SJSA1 (cell line): ENCODE data around the gene NOTCH3. TPM values are rescaled to one million over a fixed set of nuclear protein-coding genes. Genes with fewer than 3 reads are reported as not detected.

Source experiments
- DNase-seq, 2 experiments: peaks; one replicate each; pipeline ENCODE4 v3.0.0-alpha.2; 2015 to 2020; ENCODE audit warnings: low spot score in 2 of 2, low read depth in 1 of 2
- H3K27ac ChIP-seq: fragments of 250-450 bp; sonication (Bioruptor Pico); 2 replicates; pipeline ENCODE4 v1.5.1; 2020; ENCODE audit warnings: mild to moderate bottlenecking, moderate library complexity
- H3K27me3 ChIP-seq: fragments of 250-450 bp; sonication (Bioruptor Pico); replicated peaks from 2 replicates; pipeline ENCODE4 v1.5.1; 2020; ENCODE audit warnings: mild to moderate bottlenecking, moderate library complexity
- H3K36me3 ChIP-seq: fragments of 250-450 bp; sonication (Bioruptor Pico); 2 replicates; pipeline ENCODE4 v1.5.1; 2020; ENCODE audit warnings: mild to moderate bottlenecking
- H3K4me1 ChIP-seq: fragments of 250-450 bp; sonication (Bioruptor Pico); replicated peaks from 2 replicates; pipeline ENCODE4 v1.6.1; 2021; ENCODE audit warnings: mild to moderate bottlenecking
- H3K4me3 ChIP-seq: fragments of 250-450 bp; sonication (Bioruptor Pico); 2 replicates; pipeline ENCODE4 v1.5.1; 2020; ENCODE audit warnings: mild to moderate bottlenecking
- H3K9me3 ChIP-seq: fragments of 250-450 bp; sonication (Bioruptor Pico); replicated peaks from 2 replicates; pipeline ENCODE4 v1.5.1; 2020; ENCODE audit warnings: mild to moderate bottlenecking
- total RNA-seq: library from RNA; depleted of rRNA; stranded (reverse); fragments of >200 nt; shearing (Covaris generic); gene quantifications from 2 replicates; pipeline ENCODE4 v1.2.3, GENCODE V29; 2014

Gene NOTCH3
- total RNA-seq, 1 experiment from 2014 or later = 33.1 TPM

DNA sequence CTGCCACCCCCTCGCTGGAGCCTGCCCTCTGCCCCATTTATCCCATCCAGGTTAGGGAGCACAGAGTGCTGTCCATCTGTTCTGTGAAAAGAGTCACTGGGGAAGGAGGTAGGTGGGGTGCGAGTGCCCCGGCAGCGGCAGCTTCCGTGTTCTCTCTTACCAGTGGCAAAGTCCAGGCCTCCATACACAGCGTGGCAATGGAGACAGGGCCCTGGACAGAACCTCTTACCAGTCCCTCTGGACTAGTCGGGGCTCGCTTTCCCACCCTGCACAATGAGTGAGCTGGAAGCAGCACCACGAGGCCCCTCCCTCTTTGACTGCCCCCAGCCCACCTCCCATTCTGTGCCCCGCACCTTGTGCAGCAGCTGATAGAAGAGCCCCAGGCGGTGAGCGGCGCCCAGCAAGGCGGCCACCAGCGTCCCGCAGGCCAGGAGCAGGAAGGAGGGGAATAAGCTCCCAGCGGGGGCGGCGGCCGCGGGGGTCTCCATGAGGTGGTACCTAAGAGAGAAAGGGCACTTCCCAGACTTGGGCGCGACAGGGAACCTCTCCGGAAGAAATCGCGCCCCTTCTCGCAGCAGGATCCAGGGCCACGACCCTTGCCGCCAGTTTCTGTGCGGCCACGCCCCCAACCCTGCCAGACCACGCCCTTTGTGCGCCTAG, 76.1 kb downstream of the NOTCH3 start:
- H3K36me3 ChIP-seq = peaks cover 50% of the 10 kb centered on the region
- H3K4me3 ChIP-seq = peak overlapping the region; percentile 71
- H3K27me3 ChIP-seq = no peaks in the 10 kb centered on the region
- peaks cover 33% of the 10 kb centered on the region for H3K4me1 ChIP-seq
- H3K9me3 ChIP-seq = no peaks in the 10 kb centered on the region
- no peak for DNase-seq
- peak overlapping the region; percentile 75 for H3K27ac ChIP-seq

- no peak overlapping the region for H3K27ac ChIP-seq
These were observed 76.9 kb downstream of the NOTCH3 start for GRCh38 chr19:15123900-15124299.

DNA sequence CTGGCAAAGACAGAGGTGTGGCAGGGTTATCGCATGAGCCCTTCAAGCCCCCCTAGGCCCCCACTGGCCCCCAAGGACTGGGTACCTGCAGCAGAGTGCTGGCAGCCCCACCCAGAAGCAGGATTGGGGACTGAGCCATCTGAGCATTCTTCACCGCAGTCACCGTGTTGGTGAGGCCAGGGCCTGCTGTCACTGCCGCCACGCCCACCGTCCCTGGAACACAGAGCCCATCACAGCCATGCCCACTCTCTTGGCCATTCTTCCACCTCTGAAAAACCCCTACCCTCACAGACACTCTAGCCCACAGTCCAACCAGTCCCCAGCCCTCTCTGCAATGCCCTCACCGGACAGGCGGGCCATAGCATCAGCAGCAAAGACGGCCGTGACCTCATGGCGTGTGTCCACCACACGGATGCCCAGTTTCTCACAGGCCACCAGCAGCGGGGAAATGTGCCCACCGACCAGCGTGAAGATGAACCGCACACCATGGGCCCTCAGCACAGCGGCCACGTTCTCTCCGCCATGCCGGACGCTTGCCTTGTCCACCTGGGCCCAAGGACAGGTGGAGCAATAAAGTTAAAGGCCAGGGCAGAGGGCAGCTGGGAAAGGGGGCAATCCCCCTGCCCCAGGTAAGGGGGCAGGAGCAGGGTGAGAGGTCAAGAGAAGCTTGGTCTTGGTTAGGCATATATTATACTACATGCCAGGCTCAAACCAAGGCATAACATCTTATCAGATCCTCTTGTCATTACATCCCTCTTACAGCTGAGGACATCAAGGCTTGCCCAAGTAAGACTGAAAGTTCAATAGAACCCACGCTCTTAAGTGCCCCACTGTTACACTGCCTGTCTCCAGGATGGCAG, 77.5 kb downstream of the NOTCH3 start:
- peaks cover 30% of the 10 kb centered on the region for H3K4me1 ChIP-seq
- H3K4me3 ChIP-seq = no peak overlapping the region
- no peaks in the 10 kb centered on the region; the same call in 1 of the 2 replicates for H3K9me3 ChIP-seq
- DNase-seq = no peak
- H3K36me3 ChIP-seq = peaks cover 65% of the 10 kb centered on the region
- no peak overlapping the region for H3K27ac ChIP-seq
- no peaks in the 10 kb centered on the region for H3K27me3 ChIP-seq

More at GRCh38 chr19:15123900-15124299, 76.9 kb downstream of the NOTCH3 start:
- Histone ChIP-seq H3K36me3 (peaks cover 58% of the 10 kb centered on the region), H3K27me3 (no peaks in the 10 kb centered on the region), H3K9me3 (no peaks in the 10 kb centered on the region; the same call in 1 of the 2 replicates), H3K4me3 (no peak overlapping the region; the same call in 1 of the 2 replicates), H3K4me1 (peaks cover 33% of the 10 kb centered on the region)
- no peak for DNase-seq

GRCh38 chr19:15122331-15123030, 78.3 kb downstream of the NOTCH3 start:
- Histone ChIP-seq H3K4me3 (no peak overlapping the region), H3K36me3 (peaks cover 72% of the 10 kb centered on the region), H3K27ac (no peak overlapping the region), H3K9me3 (no peaks in the 10 kb centered on the region; the same call in 1 of the 2 replicates), H3K27me3 (no peaks in the 10 kb centered on the region), H3K4me1 (peaks cover 25% of the 10 kb centered on the region)
- no peak for DNase-seq

GRCh38 chr19:15120135-15121026, 80.4 kb downstream of the NOTCH3 start:
- no peak overlapping the region for H3K4me3 ChIP-seq
- H3K27ac ChIP-seq = no peak overlapping the region
- peaks cover 13% of the 10 kb centered on the region for H3K4me1 ChIP-seq
- no peaks in the 10 kb centered on the region for H3K27me3 ChIP-seq
- DNase-seq = no peak
- no peaks in the 10 kb centered on the region; the same call in 1 of the 2 replicates for H3K9me3 ChIP-seq
- H3K36me3 ChIP-seq = peaks cover 92% of the 10 kb centered on the region

DNA sequence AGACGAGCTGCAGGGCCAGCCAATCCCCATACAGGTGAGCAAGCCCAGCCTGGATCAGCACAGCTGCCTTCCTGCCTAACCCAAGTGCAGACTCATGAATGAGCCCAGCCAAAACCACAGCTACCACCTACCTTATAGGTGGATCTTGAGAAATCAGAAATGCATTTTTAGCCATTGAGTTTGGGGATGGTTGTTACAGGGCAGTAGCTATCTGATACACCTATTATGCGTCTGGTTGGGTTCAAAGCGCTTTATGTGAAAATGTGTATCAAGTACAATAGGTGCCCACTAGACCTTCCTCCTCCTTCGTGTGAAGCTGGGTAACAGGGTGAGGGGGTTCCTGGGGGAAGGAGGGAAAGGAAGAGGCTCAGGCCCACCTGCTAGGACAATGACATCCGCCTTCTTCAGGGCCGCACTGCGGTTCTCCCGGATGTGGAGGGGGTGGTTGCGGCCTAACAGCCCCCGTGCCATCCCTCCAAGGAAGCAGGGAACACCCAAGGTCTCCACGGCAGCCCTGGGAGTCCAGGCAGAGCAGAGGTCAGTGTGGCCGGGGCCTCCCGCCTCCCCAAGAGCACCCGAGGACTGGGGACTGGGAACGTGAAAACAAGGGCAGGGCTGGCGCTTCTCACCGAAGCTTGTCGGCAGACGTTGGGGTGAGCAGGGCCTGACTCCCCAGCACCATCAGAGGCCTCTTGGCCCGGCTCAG, 81.9 kb downstream of the NOTCH3 start:
- peaks cover 93% of the 10 kb centered on the region for H3K36me3 ChIP-seq
- H3K27ac ChIP-seq = no peak overlapping the region
- DNase-seq = no peak
- H3K9me3 ChIP-seq = no peaks in the 10 kb centered on the region; the same call in 1 of the 2 replicates
- peaks cover under 1% of the 10 kb centered on the region; the same call in 1 of the 2 replicates for H3K4me1 ChIP-seq
- H3K27me3 ChIP-seq = no peaks in the 10 kb centered on the region
- H3K4me3 ChIP-seq = no peak overlapping the region

- Histone ChIP-seq H3K9me3 (no peaks in the 10 kb centered on the region; the same call in 1 of the 2 replicates), H3K4me1 (no peaks in the 10 kb centered on the region), H3K27me3 (no peaks in the 10 kb centered on the region), H3K27ac (no peak overlapping the region), H3K4me3 (no peak overlapping the region), H3K36me3 (peaks cover 95% of the 10 kb centered on the region)
- no peak for DNase-seq
These were observed 82.5 kb downstream of the NOTCH3 start for GRCh38 chr19:15118248-15118647.

GRCh38 chr19:15116856-15117255, 83.9 kb downstream of the NOTCH3 start:
- Histone ChIP-seq H3K27me3 (no peaks in the 10 kb centered on the region), H3K9me3 (no peaks in the 10 kb centered on the region; the same call in 1 of the 2 replicates), H3K36me3 (peaks cover 96% of the 10 kb centered on the region), H3K4me1 (no peaks in the 10 kb centered on the region), H3K4me3 (no peak overlapping the region), H3K27ac (no peak overlapping the region)
- no peak for DNase-seq

DNA sequence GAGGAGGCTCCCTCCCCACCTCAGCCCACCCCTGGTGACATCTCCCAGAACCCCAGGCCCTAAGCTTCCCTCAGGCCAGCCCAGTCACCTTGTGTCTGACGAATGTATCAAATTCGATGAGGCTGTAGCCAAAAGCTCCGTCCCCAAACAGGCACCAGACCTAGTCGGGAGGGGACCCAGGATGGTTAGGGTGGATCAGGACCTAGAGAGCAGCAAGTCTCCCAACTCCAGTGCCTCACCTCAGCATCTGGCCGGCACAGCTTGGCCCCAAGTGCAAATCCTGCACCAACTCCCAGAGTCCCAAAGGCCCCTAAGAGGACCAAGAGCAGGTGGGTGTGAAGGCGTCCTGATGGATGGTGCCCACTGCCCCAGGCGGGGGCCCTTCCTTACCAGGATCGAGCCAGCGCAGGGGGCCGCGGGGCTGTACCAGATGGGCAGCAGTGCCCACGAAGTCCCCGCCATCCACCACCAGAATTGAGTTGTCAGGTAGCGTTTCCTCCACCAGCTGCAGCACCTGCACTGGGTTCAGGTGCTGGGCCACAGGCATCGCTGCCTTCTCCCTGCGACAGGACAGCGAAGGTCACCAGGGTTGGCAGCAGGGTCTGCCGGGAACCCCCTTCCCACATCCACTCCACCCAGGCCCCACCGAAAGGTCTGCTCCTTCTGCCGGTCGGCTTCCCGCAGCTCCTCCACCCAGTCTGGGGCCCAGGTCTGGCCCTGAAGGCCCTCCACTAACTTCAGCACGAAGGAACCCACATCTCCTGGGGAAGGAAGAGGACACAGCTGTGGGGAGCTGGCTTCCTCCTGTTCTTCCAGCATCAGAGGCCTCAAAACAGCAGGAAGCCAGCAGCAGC, 84.8 kb downstream of the NOTCH3 start:
- H3K27ac ChIP-seq = no peak overlapping the region
- no peak for DNase-seq
- no peak overlapping the region for H3K4me3 ChIP-seq
- H3K4me1 ChIP-seq = no peaks in the 10 kb centered on the region
- H3K27me3 ChIP-seq = no peaks in the 10 kb centered on the region
- peaks cover 100% of the 10 kb centered on the region for H3K36me3 ChIP-seq
- no peaks in the 10 kb centered on the region; the same call in 1 of the 2 replicates for H3K9me3 ChIP-seq

DNA sequence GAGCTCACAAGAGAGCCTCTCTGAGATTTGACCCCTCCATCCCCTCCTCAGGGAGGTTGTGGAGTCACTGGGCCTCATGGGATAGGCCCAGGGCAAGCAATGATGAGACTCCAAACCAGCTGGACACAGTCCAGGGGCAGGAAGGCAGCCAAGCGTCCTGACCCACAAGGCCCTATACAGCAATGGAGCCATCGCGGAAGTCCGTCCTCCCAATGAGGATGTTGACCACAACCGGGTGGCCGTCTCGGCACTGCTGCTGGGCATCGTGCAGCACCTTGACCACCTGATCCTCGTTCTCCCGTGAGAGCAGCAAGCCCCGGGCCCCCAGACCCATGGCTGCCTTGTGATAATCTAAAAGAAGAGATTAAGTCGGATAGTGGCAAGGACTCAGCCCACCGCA, 85.7 kb downstream of the NOTCH3 start:
- no peaks in the 10 kb centered on the region for H3K27me3 ChIP-seq
- peaks cover 100% of the 10 kb centered on the region for H3K36me3 ChIP-seq
- no peaks in the 10 kb centered on the region for H3K4me1 ChIP-seq
- no peak overlapping the region for H3K27ac ChIP-seq
- H3K4me3 ChIP-seq = no peak overlapping the region
- no peak for DNase-seq
- H3K9me3 ChIP-seq = no peaks in the 10 kb centered on the region; the same call in 1 of the 2 replicates

DNA sequence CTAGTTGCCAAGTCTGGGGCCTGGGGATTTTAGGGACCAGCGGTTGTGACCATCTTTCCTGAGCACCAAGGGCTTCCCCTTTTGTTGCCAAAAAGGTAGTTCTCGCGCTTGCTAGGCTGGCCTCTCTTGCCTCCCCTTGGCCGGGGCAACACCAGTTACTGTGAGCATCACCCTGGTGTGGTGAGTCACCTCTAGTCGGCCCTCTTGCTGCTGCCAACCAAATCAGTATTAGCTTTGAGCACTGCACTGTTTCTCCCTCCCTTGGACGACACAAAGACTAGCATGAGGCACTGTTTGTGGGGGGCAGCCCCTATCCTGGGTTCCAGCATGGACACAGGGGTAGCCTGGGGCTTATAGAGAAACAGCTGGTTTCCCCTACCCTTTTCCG, 86.6 kb downstream of the NOTCH3 start:
- H3K27me3 ChIP-seq = no peaks in the 10 kb centered on the region
- DNase-seq = no peak
- H3K4me3 ChIP-seq = no peak overlapping the region
- peaks cover under 1% of the 10 kb centered on the region for H3K4me1 ChIP-seq
- H3K9me3 ChIP-seq = no peaks in the 10 kb centered on the region; the same call in 1 of the 2 replicates
- H3K27ac ChIP-seq = no peak overlapping the region
- peaks cover 100% of the 10 kb centered on the region for H3K36me3 ChIP-seq
